SK-N-SH treated with all-trans-retinoic acid at 6 μM for 48 hours (cell line): Measurements from ENCODE around the gene MYO1A.

Experiments used
- ATAC-seq: fragments of 200-7000 bp; cut with Tn5 transposase; 3 replicates; pipeline ENCODE4 v1.9.1; 2020; ENCODE audit warnings: mild to moderate bottlenecking, moderate library complexity
- ARNTL ChIP-seq: fragments of 450-650 bp; formaldehyde crosslinking; IDR thresholded peaks from 2 replicates; pipeline ENCODE4 v1.5.0; 2020; ENCODE audit warnings: low read depth, mild to moderate bottlenecking, moderate library complexity, borderline replicate concordance
- BACH2 ChIP-seq: fragments of 250-450 bp; sonication (Bioruptor Pico); IDR thresholded peaks from 2 replicates; pipeline ENCODE4 v1.9.0; 2021; ENCODE audit warnings: mild to moderate bottlenecking, borderline replicate concordance
- CREB5 ChIP-seq: fragments of 250-450 bp; sonication (Bioruptor Pico); IDR thresholded peaks from 2 replicates; pipeline ENCODE4 v1.5.1; 2020; ENCODE audit warnings: low read depth, mild to moderate bottlenecking, moderate library complexity
- CSRNP3 ChIP-seq: fragments of 250-450 bp; sonication (Bioruptor Pico); IDR thresholded peaks from 2 replicates; pipeline ENCODE4 v1.5.1; 2021; ENCODE audit warnings: mild to moderate bottlenecking, moderate library complexity
- GLIS3 ChIP-seq: fragments of 250-450 bp; sonication (Bioruptor Pico); IDR thresholded peaks from 2 replicates; pipeline ENCODE4 v1.5.0; 2020; ENCODE audit warnings: mild to moderate bottlenecking, moderate library complexity
- ISL1 ChIP-seq: fragments of 250-450 bp; sonication (Bioruptor Pico); IDR thresholded peaks from 2 replicates; pipeline ENCODE4 v2.1.2; 2022; ENCODE audit warnings: mild to moderate bottlenecking, moderate library complexity
- OSR1 ChIP-seq: fragments of 250-450 bp; sonication (Bioruptor Pico); IDR thresholded peaks from 2 replicates; pipeline ENCODE4 v1.8.0; 2022; ENCODE audit warnings: moderate library complexity, mild to moderate bottlenecking, inconsistent platforms
- PATZ1 ChIP-seq: fragments of 250-450 bp; sonication (Bioruptor Pico); IDR thresholded peaks from 2 replicates; pipeline ENCODE4 v1.8.0; 2020; ENCODE audit warnings: mild to moderate bottlenecking, moderate library complexity, borderline replicate concordance
- POU6F1 ChIP-seq: fragments of 250-450 bp; sonication (Bioruptor Pico); IDR thresholded peaks from 2 replicates; pipeline ENCODE4 v1.8.0; 2021; ENCODE audit warnings: low read depth, mild to moderate bottlenecking, moderate library complexity, borderline replicate concordance
- PPARA ChIP-seq: fragments of 250-450 bp; sonication (Bioruptor Pico); IDR thresholded peaks from 2 replicates; pipeline ENCODE4 v1.5.0; 2020; ENCODE audit warnings: mild to moderate bottlenecking, borderline replicate concordance
- RARB ChIP-seq: fragments of 250-450 bp; sonication (Bioruptor Pico); IDR thresholded peaks from 2 replicates; pipeline ENCODE4 v1.8.0; 2021; ENCODE audit warnings: mild to moderate bottlenecking, moderate library complexity
- SNAI2 ChIP-seq: fragments of 250-450 bp; sonication (Bioruptor Pico); IDR thresholded peaks from 2 replicates; pipeline ENCODE4 v1.5.0; 2020; ENCODE audit warnings: mild to moderate bottlenecking, moderate library complexity
- TCF4 ChIP-seq: fragments of 250-450 bp; sonication (Bioruptor Pico); IDR thresholded peaks from 2 replicates; pipeline ENCODE4 v1.8.0; 2021; ENCODE audit warnings: mild to moderate bottlenecking, moderate library complexity, borderline replicate concordance
- TOX ChIP-seq: fragments of 250-450 bp; sonication (Bioruptor Pico); IDR thresholded peaks from 2 replicates; pipeline ENCODE4 v1.8.0; 2021; ENCODE audit warnings: mild to moderate bottlenecking, moderate library complexity, borderline replicate concordance
- TSHZ2 ChIP-seq: fragments of 250-450 bp; sonication (Bioruptor Pico); IDR thresholded peaks from 2 replicates; pipeline ENCODE4 v1.5.0; 2020; ENCODE audit warnings: mild to moderate bottlenecking, moderate library complexity
- ZC3H10 ChIP-seq: fragments of 250-450 bp; sonication (Bioruptor Pico); IDR thresholded peaks from 2 replicates; pipeline ENCODE4 v1.5.1; 2021; ENCODE audit warnings: mild to moderate bottlenecking, moderate library complexity
- ZFP3 ChIP-seq: fragments of 250-450 bp; sonication (Bioruptor Pico); IDR thresholded peaks from 2 replicates; pipeline ENCODE4 v1.5.0; 2020; ENCODE audit warnings: mild to moderate bottlenecking, moderate library complexity
- ZFP30 ChIP-seq: fragments of 450-650 bp; formaldehyde crosslinking; IDR thresholded peaks from 2 replicates; pipeline ENCODE4 v1.5.0; 2022; ENCODE audit warnings: mild to moderate bottlenecking, moderate library complexity
- ZNF565 ChIP-seq: fragments of 450-650 bp; formaldehyde crosslinking; conservative IDR thresholded peaks from 2 replicates; pipeline ENCODE4 v1.5.0; 2020; ENCODE audit warnings: low read depth, mild to moderate bottlenecking, moderate library complexity
- ZNF70 ChIP-seq: fragments of 450-650 bp; formaldehyde crosslinking; IDR thresholded peaks from 2 replicates; pipeline ENCODE4 v1.5.0; 2020; ENCODE audit warnings: mild to moderate bottlenecking, moderate library complexity

MYO1A gene

GRCh38 chr12:57040750-57041149, 9.2 kb downstream of the MYO1A start:
- no peak for ATAC-seq
- no peak for TF ChIP-seq ISL1 (CRISPR knock-in tag)
- no peak for TF ChIP-seq TOX (CRISPR knock-in tag)
- no peak for TF ChIP-seq POU6F1 (CRISPR knock-in tag)
- TF ChIP-seq ZNF565 (CRISPR knock-in tag): no peak
- TF ChIP-seq ZFP30: no peak
- no peak for TF ChIP-seq ARNTL (CRISPR knock-in tag)

GRCh38 chr12:57040211-57040610, 9.7 kb downstream of the MYO1A start:
- TF ChIP-seq TOX (CRISPR knock-in tag) (no peak), TCF4 (CRISPR knock-in tag) (no peak), GLIS3 (CRISPR knock-in tag) (no peak), ZFP30 (no peak), BACH2 (CRISPR knock-in tag) (no peak), ZNF70 (CRISPR knock-in tag) (no peak), RARB (CRISPR knock-in tag) (no peak), ISL1 (CRISPR knock-in tag) (no peak), CSRNP3 (CRISPR knock-in tag) (no peak), CREB5 (CRISPR knock-in tag) (no peak), ARNTL (CRISPR knock-in tag) (no peak), SNAI2 (CRISPR knock-in tag) (no peak), ZC3H10 (no peak), PATZ1 (CRISPR knock-in tag) (no peak), TSHZ2 (CRISPR knock-in tag) (no peak), POU6F1 (CRISPR knock-in tag) (no peak), ZFP3 (CRISPR knock-in tag) (no peak), OSR1 (CRISPR knock-in tag) (no peak), PPARA (CRISPR knock-in tag) (no peak)
- ATAC-seq: no peak
